BLaER1 treated with 17β-estradiol and CSF1 and Interleukin-3, amounts not matched to agents 10 nM and 100 nM (cell line): Measurements from ENCODE around the gene AKAP8L.

Source experiments
- H3K27ac ChIP-seq, 11 experiments: shearing (Covaris generic); formaldehyde crosslinking; 2 replicates each; pipeline ENCODE4 v1.8.1; 2022
- H3K27me3 ChIP-seq, 11 experiments: shearing (Covaris generic); formaldehyde crosslinking; 2 replicates each; pipeline ENCODE4 v1.8.1; 2022
- H3K36me3 ChIP-seq, 11 experiments: shearing (Covaris generic); formaldehyde crosslinking; 2 replicates each; pipeline ENCODE4 v1.8.1; 2022
- H3K4me1 ChIP-seq, 10 experiments: shearing (Covaris generic); formaldehyde crosslinking; 2 replicates each; pipeline ENCODE4 v1.8.1; 2022
- H3K4me2 ChIP-seq, 11 experiments: shearing (Covaris generic); formaldehyde crosslinking; 2 replicates each; pipeline ENCODE4 v1.8.1; 2022
- H3K4me3 ChIP-seq, 10 experiments: shearing (Covaris generic); formaldehyde crosslinking; 2 replicates each; pipeline ENCODE4 v1.8.1; 2022
- H3K9ac ChIP-seq, 11 experiments: shearing (Covaris generic); formaldehyde crosslinking; 2 replicates each; pipeline ENCODE4 v1.8.1; 2022
- H3K9me3 ChIP-seq, 11 experiments: shearing (Covaris generic); formaldehyde crosslinking; replicated peaks in 1 of 11; 2 replicates each; pipeline ENCODE4 v1.8.1; 2022
- H4K20me1 ChIP-seq, 11 experiments: shearing (Covaris generic); formaldehyde crosslinking; 2 replicates each; pipeline ENCODE4 v1.8.1; 2022
- Cebpa-rat ChIP-seq, 11 experiments: shearing (Covaris generic); IDR thresholded peaks; 2 replicates each; pipeline ENCODE4 v1.8.1; 2022

AKAP8L gene

GRCh38 chr19:15373644-15374043, 45.1 kb downstream of the AKAP8L start:
- peaks cover 62 to 85% (median 77%) of the 10 kb centered on the region in 11 experiments for H3K36me3 ChIP-seq
- H3K4me2 ChIP-seq = peak overlapping the region in 1 of 11 experiments; percentile 97; a peak in 1 of 22 replicates
- H4K20me1 ChIP-seq = peaks cover 62 to 100% (median 95%) of the 10 kb centered on the region in 11 experiments
- H3K4me3 ChIP-seq = no peak overlapping the region
- H3K27me3 ChIP-seq = no peaks in the 10 kb centered on the region
- TF ChIP-seq Cebpa-rat (IDR thresholded peaks at IDR 0.05) = no peak
- peak overlapping the region in 1 of 11 experiments; percentile 46; a peak in 1 of 22 replicates for H3K27ac ChIP-seq
- H3K4me1 ChIP-seq = peaks cover 21 to 54% (median 30%) of the 10 kb centered on the region in 10 experiments
- peak overlapping the region in 1 of 11 experiments; percentile 18; a peak in 1 of 22 replicates for H3K9ac ChIP-seq
- no peaks in the 10 kb centered on the region for H3K9me3 ChIP-seq

GRCh38 chr19:15372891-15373301, 45.9 kb downstream of the AKAP8L start:
- Histone ChIP-seq H3K4me2 (peak overlapping the region in 3 of 11 experiments; percentile 30 to 51 (median 35); a peak in 6 of 22 replicates), H4K20me1 (peaks cover 60 to 100% (median 98%) of the 10 kb centered on the region in 11 experiments), H3K4me3 (0 out of 20 replicates have a peak overlapping the region, but pooled peaks of 1 of the 10 experiments have one; percentile 4), H3K36me3 (peaks cover 70 to 93% (median 85%) of the 10 kb centered on the region in 11 experiments), H3K27ac (peak overlapping the region in 7 of 11 experiments; percentile 17 to 49 (median 45); a peak in 14 of 22 replicates), H3K9ac (peak overlapping the region in 7 of 11 experiments; percentile 12 to 42 (median 29); a peak in 9 of 22 replicates), H3K27me3 (no peaks in the 10 kb centered on the region), H3K9me3 (no peaks in the 10 kb centered on the region), H3K4me1 (peaks cover 19 to 54% (median 29%) of the 10 kb centered on the region in 10 experiments)
- TF ChIP-seq Cebpa-rat (IDR thresholded peaks at IDR 0.05) = no peak

- Histone ChIP-seq H3K4me2 (peak overlapping the region in 3 of 11 experiments; percentile 30 to 51 (median 35); a peak in 5 of 22 replicates), H3K9ac (peak overlapping the region in 7 of 11 experiments; percentile 12 to 42 (median 29); a peak in 9 of 22 replicates), H3K9me3 (no peaks in the 10 kb centered on the region), H3K36me3 (peaks cover 74 to 97% (median 89%) of the 10 kb centered on the region in 11 experiments), H4K20me1 (peaks cover 55 to 100% (median 98%) of the 10 kb centered on the region in 11 experiments), H3K4me1 (peaks cover 15 to 50% (median 25%) of the 10 kb centered on the region in 10 experiments), H3K27me3 (no peaks in the 10 kb centered on the region), H3K27ac (peak overlapping the region in 7 of 11 experiments; percentile 17 to 49 (median 45); a peak in 13 of 22 replicates), H3K4me3 (0 out of 20 replicates have a peak overlapping the region, but pooled peaks of 1 of the 10 experiments have one; percentile 4)
- TF ChIP-seq Cebpa-rat (IDR thresholded peaks at IDR 0.05) = no peak
Observed at GRCh38 chr19:15372470-15372869, 46.3 kb downstream of the AKAP8L start.

- TF ChIP-seq Cebpa-rat (IDR thresholded peaks at IDR 0.05) = no peak
- H3K27me3 ChIP-seq = no peaks in the 10 kb centered on the region
- H3K4me1 ChIP-seq = peaks cover 9 to 44% (median 19%) of the 10 kb centered on the region in 10 experiments
- H3K36me3 ChIP-seq = peaks cover 80 to 100% (median 95%) of the 10 kb centered on the region in 11 experiments
- H3K9ac ChIP-seq = peak overlapping the region in 3 of 11 experiments; percentile 28 to 42 (median 32); a peak in 4 of 22 replicates
- peak overlapping the region in 5 of 11 experiments; percentile 7 to 45 (median 15); a peak in 4 of 22 replicates for H3K27ac ChIP-seq
- no peak overlapping the region for H3K4me3 ChIP-seq
- no peaks in the 10 kb centered on the region for H3K9me3 ChIP-seq
- H3K4me2 ChIP-seq = no peak overlapping the region
- H4K20me1 ChIP-seq = peaks cover 49 to 100% (median 95%) of the 10 kb centered on the region in 11 experiments
Observed at GRCh38 chr19:15371786-15372380, 46.9 kb downstream of the AKAP8L start.

GRCh38 chr19:15371119-15371518, 47.7 kb downstream of the AKAP8L start:
- TF ChIP-seq Cebpa-rat (IDR thresholded peaks at IDR 0.05) = no peak
- peaks cover 2 to 36% (median 12%) of the 10 kb centered on the region in 10 experiments; a peak in 17 of 20 replicates for H3K4me1 ChIP-seq

GRCh38 chr19:15369594-15369891, 49.2 kb downstream of the AKAP8L start:
- H3K36me3 ChIP-seq = peaks cover 100% of the 10 kb centered on the region in 11 experiments

More at GRCh38 chr19:15371119-15371518, 47.7 kb downstream of the AKAP8L start:
- H3K9ac ChIP-seq = peak overlapping the region in 2 of 11 experiments; percentile 18 to 29; a peak in 1 of 22 replicates
- no peaks in the 10 kb centered on the region for H3K9me3 ChIP-seq
- no peak overlapping the region for H3K4me2 ChIP-seq
- peak overlapping the region in 2 of 11 experiments; percentile 4 to 45; a peak in 1 of 22 replicates for H3K27ac ChIP-seq
- peaks cover 42 to 98% (median 88%) of the 10 kb centered on the region in 11 experiments for H4K20me1 ChIP-seq
- H3K27me3 ChIP-seq = no peaks in the 10 kb centered on the region
- H3K4me3 ChIP-seq = no peak overlapping the region
- H3K36me3 ChIP-seq = peaks cover 88 to 100% (median 97%) of the 10 kb centered on the region in 11 experiments

GRCh38 chr19:15368798-15369593, 49.8 kb downstream of the AKAP8L start:
- Histone ChIP-seq H3K27ac (no peak overlapping the region), H3K9me3 (peaks cover 0 to 18% (median 12%) of the 10 kb centered on the region in 11 experiments; a peak in 16 of 22 replicates), H3K9ac (no peak overlapping the region), H3K4me1 (peaks cover 0 to 15% (median 2%) of the 10 kb centered on the region in 10 experiments; a peak in 10 of 20 replicates), H3K27me3 (no peaks in the 10 kb centered on the region), H4K20me1 (peaks cover 28 to 93% (median 79%) of the 10 kb centered on the region in 11 experiments), H3K4me3 (no peak overlapping the region), H3K4me2 (no peak overlapping the region), H3K36me3 (peaks cover 98 to 100% (median 100%) of the 10 kb centered on the region in 11 experiments)
- TF ChIP-seq Cebpa-rat (IDR thresholded peaks at IDR 0.05) = no peak

More at GRCh38 chr19:15369594-15369891, 49.2 kb downstream of the AKAP8L start:
- Histone ChIP-seq H3K4me1 (peaks cover 0 to 20% (median 3%) of the 10 kb centered on the region in 10 experiments; a peak in 12 of 20 replicates), H3K4me3 (no peak overlapping the region), H4K20me1 (peaks cover 34 to 97% (median 84%) of the 10 kb centered on the region in 11 experiments), H3K9me3 (peaks cover 0 to 13% (median 11%) of the 10 kb centered on the region in 11 experiments; a peak in 16 of 22 replicates), H3K9ac (no peak overlapping the region), H3K4me2 (no peak overlapping the region), H3K27ac (no peak overlapping the region), H3K27me3 (no peaks in the 10 kb centered on the region)
- no peak for TF ChIP-seq Cebpa-rat (IDR thresholded peaks at IDR 0.05)

- no peak overlapping the region for H3K4me2 ChIP-seq
- no peak overlapping the region for H3K27ac ChIP-seq
- peaks cover 0 to 6% (median 2%) of the 10 kb centered on the region in 10 experiments; a peak in 9 of 20 replicates for H3K4me1 ChIP-seq
- no peaks in the 10 kb centered on the region for H3K27me3 ChIP-seq
- H4K20me1 ChIP-seq = peaks cover 20 to 85% (median 71%) of the 10 kb centered on the region in 11 experiments; a peak in 21 of 22 replicates
- no peak overlapping the region for H3K4me3 ChIP-seq
- TF ChIP-seq Cebpa-rat (IDR thresholded peaks at IDR 0.05) = no peak
- H3K36me3 ChIP-seq = peaks cover 89 to 98% (median 96%) of the 10 kb centered on the region in 11 experiments
- peaks cover 0 to 18% (median 12%) of the 10 kb centered on the region in 11 experiments; a peak in 16 of 22 replicates for H3K9me3 ChIP-seq
- no peak overlapping the region for H3K9ac ChIP-seq
Observed at GRCh38 chr19:15368051-15368632, 50.6 kb downstream of the AKAP8L start.
